Neural cell (in vitro differentiated cells): ENCODE data around the gene DENND5A. TPM values are rescaled to one million over a fixed set of nuclear protein-coding genes. Genes with fewer than 3 reads are reported as not detected.

Experiments used
- H2AFZ ChIP-seq: fragments of 200-600, 300-800 bp; sonication (generic), shearing (Covaris generic); 2 replicates; pipeline ENCODE4 v1.6.0; 2014; ENCODE audit warnings: low read depth, mild to moderate bottlenecking, antibody characterized with exemption, low read length, moderate library complexity
- H3F3A ChIP-seq: fragments of 200-600 bp; shearing (Covaris generic); 2 replicates; pipeline ENCODE4 v1.6.1; 2016; ENCODE audit warnings: mild to moderate bottlenecking, moderate library complexity, mixed read lengths, antibody characterized with exemption, low read length; ENCODE audit not compliant: insufficient read depth, poor library complexity, severe bottlenecking
- H3K27ac ChIP-seq: fragments of 200-600, 300-800 bp; sonication (generic), shearing (Covaris generic); 2 replicates; pipeline ENCODE4 v1.5.1; 2014; ENCODE audit warnings: mild to moderate bottlenecking, low read length, moderate library complexity
- H3K27me3 ChIP-seq: fragments of 300-800, 200-600 bp; sonication (generic), shearing (Covaris generic); 2 replicates; pipeline ENCODE4 v1.6.0; 2014; ENCODE audit warnings: mild to moderate bottlenecking, low read depth, low read length, moderate library complexity; ENCODE audit not compliant: insufficient read depth
- H3K36me3 ChIP-seq: fragments of 300-800, 200-600 bp; sonication (generic), shearing (Covaris generic); 2 replicates; pipeline ENCODE4 v1.5.1; 2014; ENCODE audit warnings: mild to moderate bottlenecking, antibody characterized with exemption, low read length, moderate library complexity; ENCODE audit not compliant: insufficient read depth
- H3K4me2 ChIP-seq: fragments of 300-800, 200-600 bp; sonication (generic), shearing (Covaris generic); 2 replicates; pipeline ENCODE4 v1.6.0; 2014; ENCODE audit warnings: mild to moderate bottlenecking, low read length
- H3K4me3 ChIP-seq: fragments of 300-800, 200-600 bp; sonication (generic), shearing (Covaris generic); 2 replicates; pipeline ENCODE4 v1.5.1; 2014; ENCODE audit warnings: mild to moderate bottlenecking, low read length, moderate library complexity
- H3K79me2 ChIP-seq: fragments of 200-600 bp; shearing (Covaris generic); replicated peaks from 2 replicates; pipeline ENCODE4 v1.6.0; 2014; ENCODE audit warnings: mild to moderate bottlenecking, low read length, moderate library complexity; ENCODE audit not compliant: insufficient read depth
- H3K9ac ChIP-seq: fragments of 300-800, 200-600 bp; sonication (generic), shearing (Covaris generic); 2 replicates; pipeline ENCODE4 v1.6.1; 2016; ENCODE audit warnings: mild to moderate bottlenecking, low read length, mixed read lengths
- H3K9me2 ChIP-seq: fragments of 200-600 bp; shearing (Covaris generic); 2 replicates; pipeline ENCODE4 v1.6.1; 2016; ENCODE audit warnings: mild to moderate bottlenecking, low read length, mixed read lengths; ENCODE audit not compliant: insufficient read depth
- H3K9me3 ChIP-seq: fragments of 200-600, 300-800 bp; sonication (generic), shearing (Covaris generic); 2 replicates; pipeline ENCODE4 v1.6.1; 2016; ENCODE audit warnings: mild to moderate bottlenecking, mixed run types, low read length, moderate library complexity, mixed read lengths
- H4K20me1 ChIP-seq: fragments of 200-600 bp; shearing (Covaris generic); 2 replicates; pipeline ENCODE4 v1.6.1; 2016; ENCODE audit warnings: mild to moderate bottlenecking, mixed run types; ENCODE audit not compliant: insufficient read depth
- CTCF ChIP-seq: fragments of 450-650 bp; IDR thresholded peaks from 2 replicates; pipeline ENCODE4 v1.5.1; 2014; ENCODE audit warnings: antibody characterized with exemption, mild to moderate bottlenecking, moderate library complexity; ENCODE audit not compliant: poor library complexity, severe bottlenecking
- EP300 ChIP-seq: fragments of 450-650 bp; conservative IDR thresholded peaks from 2 replicates; pipeline ENCODE4 v1.6.1; 2014; ENCODE audit warnings: antibody characterized with exemption, mild to moderate bottlenecking, moderate library complexity; ENCODE audit not compliant: poor library complexity, severe bottlenecking
- EZH2 ChIP-seq: fragments of 200-600, 300-800 bp; shearing (Covaris generic), sonication (generic); IDR thresholded peaks from 2 replicates; pipeline ENCODE4 v1.6.1; 2014; ENCODE audit warnings: antibody characterized with exemption, low read length, borderline replicate concordance, mild to moderate bottlenecking; ENCODE audit not compliant: insufficient read depth, poor library complexity, severe bottlenecking
- MXI1 ChIP-seq: fragments of 450-650 bp; conservative IDR thresholded peaks from 2 replicates; pipeline ENCODE4 v1.6.1; 2014; ENCODE audit warnings: antibody characterized with exemption, mild to moderate bottlenecking; ENCODE audit not compliant: poor library complexity, severe bottlenecking
- POLR2AphosphoS5 ChIP-seq: IDR thresholded peaks from 2 replicates; pipeline ENCODE4 v1.6.1; 2012
- RAD21 ChIP-seq: fragments of 450-650 bp; conservative IDR thresholded peaks from 2 replicates; pipeline ENCODE4 v1.6.1; 2014; ENCODE audit warnings: antibody characterized with exemption, mild to moderate bottlenecking, moderate library complexity
- REST ChIP-seq: IDR thresholded peaks from 2 replicates; pipeline ENCODE4 v1.6.1; 2012; ENCODE audit warnings: borderline replicate concordance
- SMC3 ChIP-seq: fragments of 450-650 bp; conservative IDR thresholded peaks from 2 replicates; pipeline ENCODE4 v1.6.1; 2014; ENCODE audit warnings: antibody characterized with exemption, mild to moderate bottlenecking, moderate library complexity; ENCODE audit not compliant: poor library complexity
- TAF1 ChIP-seq: IDR thresholded peaks from 2 replicates; pipeline ENCODE4 v1.6.1; 2012; ENCODE audit warnings: low read depth
- polyA plus RNA-seq: library from polyadenylated mRNA; depleted of rRNA; stranded (reverse); fragments of >200 nt; gene quantifications from 2 replicates; pipeline ENCODE4 v1.2.3, GENCODE V29; 2014

DENND5A gene
- polyA plus RNA-seq, 1 donor from 2014 or later, result 75.6 TPM

- no peaks in the 10 kb centered on the region for H3K9me3 ChIP-seq
- H3K4me2 ChIP-seq, result no peak overlapping the region
- no peaks in the 10 kb centered on the region for H3K27me3 ChIP-seq
- no peak overlapping the region for H2AFZ ChIP-seq
- H3K27ac ChIP-seq, result no peak overlapping the region
- H3K9ac ChIP-seq, result no peak overlapping the region
- H3K36me3 ChIP-seq, result no peaks in the 10 kb centered on the region
- H3K79me2 ChIP-seq, result no peaks in the 10 kb centered on the region
- H3K9me2 ChIP-seq, result no peaks in the 10 kb centered on the region
- H3F3A ChIP-seq, result no peaks in the 10 kb centered on the region
- no peak overlapping the region for H3K4me3 ChIP-seq
- H4K20me1 ChIP-seq, result no peaks in the 10 kb centered on the region
- no peak for TF ChIP-seq EP300
- TF ChIP-seq RAD21, result no peak
- TF ChIP-seq CTCF, result no peak
- no peak for TF ChIP-seq POLR2AphosphoS5
- TF ChIP-seq EZH2, result no peak
- TF ChIP-seq MXI1, result no peak
- TF ChIP-seq SMC3, result no peak
- TF ChIP-seq REST, result no peak
These were observed 4.4 kb upstream of the DENND5A start for GRCh38 chr11:9269492-9270013.

- no peaks in the 10 kb centered on the region for H3F3A ChIP-seq
- peaks cover 15% of the 10 kb centered on the region for H3K79me2 ChIP-seq
- H3K4me2 ChIP-seq, result no peak overlapping the region
- H3K9me3 ChIP-seq, result no peaks in the 10 kb centered on the region
- H3K36me3 ChIP-seq, result no peaks in the 10 kb centered on the region
- H3K9ac ChIP-seq, result no peak overlapping the region
- H3K4me3 ChIP-seq, result no peak overlapping the region
- H2AFZ ChIP-seq, result no peak overlapping the region
- H3K27ac ChIP-seq, result no peak overlapping the region
- no peaks in the 10 kb centered on the region for H3K27me3 ChIP-seq
- H3K9me2 ChIP-seq, result no peaks in the 10 kb centered on the region
- no peak for TF ChIP-seq MXI1
- TF ChIP-seq TAF1, result no peak
- TF ChIP-seq REST, result no peak
- no peak for TF ChIP-seq EP300
- no peak for TF ChIP-seq RAD21
- no peak for TF ChIP-seq CTCF
- TF ChIP-seq SMC3, result no peak
- no peak for TF ChIP-seq EZH2
- no peak for TF ChIP-seq POLR2AphosphoS5
- H4K20me1 ChIP-seq, result no peaks in the 10 kb centered on the region
These were observed 2.5 kb upstream of the DENND5A start for GRCh38 chr11:9267680-9268079.
